Heart left ventricle (tissue), 13 donors: Measurements from ENCODE around the gene TNIK.

Experiments
- CTCF ChIP-seq, 12 donors: fragments of 200-600 bp; sonication (generic) in 4 of 12; IDR thresholded peaks; one replicate each; pipeline versions ENCODE4 v1.5.0 to v1.8.0; 2018 to 2022; ENCODE audit warnings: antibody characterized with exemption in 12 of 12, mild to moderate bottlenecking in 5 of 12
- POLR2A ChIP-seq, 2 donors: fragments of 450-650 bp; IDR thresholded peaks; one replicate each; pipeline ENCODE4 v1.6.1; 2017; ENCODE audit warnings: antibody characterized with exemption in 2 of 2, mild to moderate bottlenecking in 2 of 2, moderate library complexity in 2 of 2
- donor health status: ischemic (EF 13 %, LVEDD 7.1; RV severe dilation, severe dysfunction).
- donor health status: DM: no; HTN: yes; CAD: no.
- donor health status: DM: no; HTN: no; CAD: no.
- donor health status: ischemic (EF 25% LVEDD 6.9; RV normal size, moderate dysfunction).
- donor health status: ischemic (EF 25% LVEDD 5.7; RV mildly dilated, moderate dysfunction).
- donor health status: ischemic (EF 35%, LVEDD 5.7; RV mildly dilated, moderate dysfunction).
- donor health status: nonischemic (EF 11% LVEDD 7.7; RV severe dilation, severe dysfunction).
- donor health status: DM: yes; HTN: yes; CAD: no.
- donor health status: PGD.
- donor health status: ischemic (EF 29% LVEDD 5.4; RV normal size, mild dysfunction).
- donor health status: nonischemic (EF 23%, LVEDD 6.1; RV moderate dilation, normal function).

DNA sequence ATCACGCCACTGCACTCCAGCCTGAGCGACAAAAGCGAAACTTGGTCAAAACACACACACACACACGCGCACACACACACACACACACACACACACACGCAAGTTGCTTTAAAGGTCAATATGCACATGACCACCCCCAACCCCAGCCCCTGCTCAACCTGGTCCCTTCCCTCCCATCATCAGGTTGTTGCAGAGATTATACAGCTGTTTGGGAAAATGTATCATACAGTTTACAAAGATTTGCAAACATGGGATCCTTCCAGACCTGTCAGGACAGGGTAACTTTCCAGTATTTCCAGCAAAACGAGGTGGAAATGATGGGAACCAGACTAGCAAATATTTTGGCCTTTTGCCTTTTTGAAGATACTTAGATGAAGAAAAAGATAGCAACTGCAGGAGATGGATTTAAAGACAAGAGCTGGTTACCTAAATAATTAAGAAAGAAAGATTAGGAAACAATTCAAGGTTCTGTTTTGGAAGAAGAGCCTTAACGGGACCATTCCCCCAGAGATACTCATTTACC is 80.2 kb downstream of the TNIK start:
- TF ChIP-seq CTCF (IDR thresholded peaks at IDR 0.05) (no peak), POLR2A (IDR thresholded peaks at IDR 0.05) (no peak)
